GM18499 (cell line): ENCODE data around the gene RPL35.

Experiments used
- ATAC-seq: cut with Tn5 transposase; IDR thresholded peaks from one replicate; pipeline ENCODE4 v1.9.1; 2021; ENCODE audit warnings: moderate number of reproducible peaks; ENCODE audit not compliant: insufficient read depth, unreplicated experiment

RPL35 gene

DNA sequence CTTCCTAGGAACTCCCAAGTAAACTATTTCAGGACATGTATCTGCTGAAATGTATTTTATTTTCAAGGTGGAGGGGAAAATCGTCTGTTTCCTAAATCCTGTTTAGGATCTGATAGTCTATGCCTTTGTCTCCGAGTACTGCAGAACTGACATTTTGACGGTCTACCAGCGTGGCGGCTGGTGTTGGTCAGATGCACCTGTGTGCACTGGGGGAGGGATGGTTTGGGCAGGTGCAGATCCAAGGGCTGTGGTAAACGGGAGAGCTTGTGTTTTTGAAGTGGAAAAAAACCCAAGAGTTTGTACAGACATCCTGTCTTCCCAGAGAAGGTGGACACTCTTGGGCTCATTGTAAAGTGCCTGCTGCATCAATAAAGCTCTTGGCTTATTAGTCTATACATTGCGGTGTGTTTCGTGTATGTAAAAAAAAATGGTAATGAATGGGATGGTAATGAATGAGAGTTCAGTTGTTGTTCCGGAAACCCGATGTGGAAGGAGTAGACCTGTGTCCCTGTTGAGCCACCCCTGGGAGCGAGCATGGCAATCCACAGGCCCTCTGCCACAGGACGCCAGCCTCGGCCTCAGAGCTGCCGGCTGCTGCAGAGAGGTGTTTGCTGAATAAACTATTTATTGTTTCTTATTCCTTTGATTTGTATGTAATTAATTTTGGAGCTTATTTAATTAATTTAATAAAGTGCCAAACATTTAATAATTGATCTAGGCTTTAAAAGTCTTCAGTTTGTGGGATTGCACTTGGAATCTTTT, 15.4 kb upstream of the RPL35 start:
- ATAC-seq: no peak

DNA sequence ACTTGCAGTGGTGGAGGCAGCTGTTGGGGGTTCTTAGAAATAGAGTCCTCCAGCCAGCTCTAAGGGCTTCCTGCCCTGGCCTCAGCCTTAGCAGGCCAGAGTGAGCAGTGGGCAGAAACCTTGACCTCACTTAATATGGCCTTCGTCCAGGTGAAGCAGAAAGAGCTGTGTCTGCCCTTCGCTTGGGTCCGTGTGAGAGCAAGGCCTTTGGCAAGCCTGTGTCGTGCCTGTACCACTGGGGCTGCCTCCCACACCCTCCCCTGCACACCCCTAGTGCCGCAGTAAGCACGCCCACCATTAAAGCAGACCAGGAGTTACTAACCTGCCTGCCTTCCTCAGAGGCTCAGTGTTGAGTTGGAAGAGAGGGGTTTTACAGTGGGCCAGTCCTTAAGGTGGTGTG, 13.7 kb upstream of the RPL35 start:
- no peak for ATAC-seq

DNA sequence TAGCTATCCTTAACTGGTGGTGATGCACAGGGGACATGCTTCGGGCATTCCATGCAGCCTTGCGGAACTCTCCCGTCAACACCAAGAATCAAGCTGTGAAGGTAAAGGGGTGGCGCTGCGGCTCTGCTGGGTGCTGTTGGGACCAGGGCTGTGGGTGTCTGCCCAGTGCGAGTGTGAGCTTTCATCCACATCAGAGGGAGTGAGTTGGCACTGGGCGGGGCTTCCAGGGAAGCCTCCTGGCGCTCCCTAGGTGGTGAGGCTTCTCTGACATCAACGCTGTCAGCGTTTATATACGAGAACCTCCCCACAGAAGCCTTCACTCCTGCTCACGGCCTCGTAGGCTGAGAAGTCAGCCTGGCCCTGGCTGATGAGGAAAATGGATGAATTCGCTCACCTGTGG, 11.9 kb upstream of the RPL35 start:
- ATAC-seq: no peak

- no peak for ATAC-seq
Observed at GRCh38 chr9:124871156-124871561, 9.4 kb upstream of the RPL35 start.

DNA sequence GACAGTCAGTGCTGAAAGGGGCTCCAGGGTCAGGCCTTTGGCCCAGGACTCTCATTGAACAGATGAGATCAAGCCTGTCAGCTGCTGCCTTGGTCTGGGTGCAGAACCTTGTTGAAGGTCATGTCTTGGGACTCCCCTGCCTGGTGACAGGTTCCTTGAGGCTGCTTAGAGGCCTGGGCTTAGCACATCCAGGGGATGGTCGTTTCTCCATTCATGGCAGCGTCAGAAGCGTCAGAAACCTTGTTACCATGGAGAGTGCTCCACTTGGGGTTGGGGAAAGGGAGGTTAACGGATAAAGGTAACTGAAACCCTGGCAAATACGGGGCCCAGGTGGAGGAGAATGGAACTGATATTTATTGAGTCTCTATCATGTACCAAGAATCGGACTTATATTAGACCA, 9.0 kb upstream of the RPL35 start:
- no peak for ATAC-seq

DNA sequence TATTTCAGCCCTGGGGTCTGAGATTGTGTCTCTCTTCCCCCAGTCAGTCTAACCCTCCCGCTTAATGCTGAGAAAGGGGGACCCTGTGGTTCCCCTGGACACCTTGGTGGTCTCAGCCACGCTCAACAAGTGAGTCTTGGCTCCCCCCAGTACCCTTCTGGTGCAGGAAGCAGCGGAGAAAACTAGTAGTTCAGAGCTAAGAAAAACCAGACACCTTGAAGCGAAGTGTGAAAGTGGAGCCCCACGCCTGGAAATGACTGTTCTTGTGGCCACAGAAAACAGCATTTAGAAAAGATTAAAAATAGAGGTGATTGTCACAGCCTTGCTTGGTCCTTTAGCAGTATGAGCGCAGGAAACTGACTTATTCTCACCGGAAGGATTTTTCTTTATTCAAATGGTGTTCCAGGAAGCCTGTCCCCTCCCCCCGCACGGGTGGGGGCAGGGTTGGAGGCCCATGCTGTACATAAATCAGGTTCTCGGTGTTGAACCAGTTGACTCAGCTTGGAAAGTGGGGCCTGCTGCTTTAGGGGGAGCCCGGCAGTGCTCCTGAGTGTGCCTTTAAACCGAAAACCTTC, 8.3 kb upstream of the RPL35 start:
- ATAC-seq: no peak

DNA sequence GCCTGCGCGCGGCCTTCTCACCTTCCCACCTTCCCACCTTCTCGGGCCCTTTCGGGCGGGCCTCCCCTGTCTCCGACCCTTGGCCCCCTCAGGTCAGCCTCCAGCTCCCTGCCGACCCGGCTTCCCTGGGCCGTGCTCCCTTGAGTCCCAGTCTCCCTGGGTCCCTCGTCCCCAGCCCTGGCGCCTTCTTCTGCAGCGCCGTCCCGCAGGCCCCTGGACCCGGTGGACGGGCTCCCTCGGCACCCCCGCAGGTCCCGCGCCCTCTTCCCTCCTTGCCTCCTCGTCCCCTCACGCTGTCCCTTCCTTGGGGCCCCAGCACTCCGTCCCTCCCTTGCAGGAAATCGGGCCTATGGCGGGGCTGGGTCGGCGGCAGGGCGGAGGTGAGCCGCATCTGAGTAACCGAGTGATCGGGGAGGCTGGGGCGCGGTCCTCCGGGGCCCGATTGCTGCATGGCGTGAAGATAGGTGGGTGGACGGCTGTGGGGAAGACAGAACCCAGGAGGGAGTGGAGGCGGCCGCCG, 7.8 kb upstream of the RPL35 start:
- ATAC-seq: no peak

- no peak for ATAC-seq
Observed at GRCh38 chr9:124868511-124869465, 7.0 kb upstream of the RPL35 start.

DNA sequence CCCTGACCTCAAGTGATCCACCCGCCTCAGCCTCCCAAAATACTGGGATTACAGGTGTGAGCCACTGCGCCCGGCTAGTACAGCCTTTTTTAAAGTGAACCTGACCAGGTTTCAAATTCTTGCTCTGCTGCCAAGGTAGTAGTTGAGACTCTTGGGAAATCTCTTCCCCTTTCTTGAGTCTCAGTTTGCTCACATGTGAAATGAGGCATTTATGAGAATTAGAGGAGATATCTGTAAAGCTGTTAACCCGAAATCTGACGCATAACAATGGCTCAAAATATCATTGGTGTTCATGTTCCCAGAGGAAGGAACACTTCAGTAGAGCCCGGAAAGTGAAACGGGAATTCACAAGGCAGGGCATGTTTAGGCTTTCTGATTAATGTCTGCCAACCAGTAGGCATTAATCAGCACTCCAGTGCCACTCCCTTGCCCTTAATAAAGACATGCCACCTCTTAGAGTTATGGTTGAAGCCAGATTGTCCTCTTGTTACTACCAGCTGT, 1.7 kb upstream of the RPL35 start:
- ATAC-seq: no peak

DNA sequence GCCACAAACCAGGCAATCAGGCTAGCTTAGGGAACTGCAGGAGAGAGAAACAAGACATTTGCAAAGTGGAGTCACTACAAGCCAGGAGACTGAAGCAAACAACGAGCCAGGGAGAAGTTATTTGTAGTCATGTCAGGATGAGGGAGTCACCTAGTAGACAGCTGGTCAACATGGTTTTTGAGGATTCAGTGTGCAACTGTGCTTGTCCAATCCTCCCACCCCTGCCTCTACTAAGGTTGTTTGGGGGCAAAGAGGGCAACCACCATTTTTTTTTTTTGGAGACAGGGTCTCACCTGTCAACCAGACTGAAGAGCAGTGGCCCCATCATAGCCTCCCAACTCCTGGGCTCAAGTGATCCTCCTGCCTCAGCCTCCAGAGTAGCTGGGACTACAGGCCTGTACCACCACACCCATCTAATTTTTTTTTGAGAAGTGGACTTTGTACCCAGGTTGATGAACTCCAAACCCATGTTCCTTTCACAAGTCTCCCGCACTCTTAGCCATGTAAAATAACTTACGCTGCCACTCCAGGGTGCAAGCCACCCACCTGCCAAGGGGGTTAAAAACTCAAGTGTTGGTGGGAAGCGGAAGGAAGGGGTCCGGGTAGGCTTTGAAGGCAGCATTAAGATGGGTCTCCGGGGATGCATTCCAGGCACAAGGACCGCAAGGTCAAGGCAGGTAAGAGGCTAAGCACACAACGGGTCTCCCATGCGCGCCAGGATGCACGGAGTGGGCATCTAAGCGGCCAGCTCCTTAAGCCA, 995 bp downstream of the RPL35 start:
- ATAC-seq: no peak

- no peak for ATAC-seq
Observed at GRCh38 chr9:124859803-124860581, 1.8 kb downstream of the RPL35 start.

GRCh38 chr9:124858330-124859046, 3.3 kb downstream of the RPL35 start:
- no peak for ATAC-seq

DNA sequence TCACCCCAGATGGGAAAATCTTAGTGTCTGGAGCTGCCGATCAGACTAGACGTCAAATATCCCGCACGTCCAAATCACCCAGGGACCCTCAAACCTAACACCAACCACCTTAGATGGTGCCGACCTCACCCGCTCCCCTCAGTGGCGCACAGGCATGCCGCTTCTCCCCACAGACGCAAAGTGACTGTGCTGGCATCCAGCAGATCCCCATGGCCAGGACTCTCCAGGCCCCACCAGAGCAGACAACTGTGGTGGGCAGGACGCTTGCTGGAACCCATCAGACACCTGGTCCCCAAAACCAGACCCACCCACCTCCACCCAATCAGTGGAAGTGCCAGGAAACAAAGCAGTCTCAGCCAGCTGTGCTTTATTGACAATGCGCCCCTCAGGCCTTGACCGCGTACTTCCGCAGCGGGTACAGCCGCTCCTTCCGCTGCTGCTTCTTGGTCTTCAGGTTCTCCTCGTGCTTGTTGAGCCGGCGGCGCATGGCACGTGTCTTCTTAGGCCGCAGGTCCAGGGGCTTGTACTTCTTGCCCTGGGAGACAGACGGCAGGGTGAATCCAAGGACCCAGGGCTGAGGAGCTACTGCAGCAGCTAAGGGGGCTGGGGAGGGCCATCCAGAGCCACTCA, 4.1 kb downstream of the RPL35 start:
- no peak for ATAC-seq

GRCh38 chr9:124855944-124856765, 5.6 kb downstream of the RPL35 start:
- no peak for ATAC-seq

GRCh38 chr9:124855566-124855943, 6.2 kb downstream of the RPL35 start:
- no peak for ATAC-seq

- no peak for ATAC-seq
Observed at GRCh38 chr9:124854822-124855221, 6.9 kb downstream of the RPL35 start.

DNA sequence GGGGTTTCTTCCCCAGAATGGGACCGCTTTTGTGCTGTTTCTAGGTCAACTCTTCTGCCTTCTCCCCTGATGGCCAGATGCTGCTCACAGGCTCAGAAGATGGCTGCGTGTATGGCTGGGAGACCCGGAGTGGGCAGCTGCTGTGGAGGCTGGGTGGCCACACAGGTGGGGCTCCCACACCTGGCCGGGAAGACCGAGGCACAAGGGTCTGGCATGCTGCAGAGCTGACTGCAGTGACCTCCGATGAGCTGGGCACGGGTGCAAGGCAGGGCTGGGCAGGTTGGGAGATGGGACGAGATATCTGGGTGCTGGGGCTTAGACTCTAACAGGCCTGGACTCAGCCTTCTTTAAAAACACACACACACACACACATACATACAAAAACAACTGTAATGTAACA, 7.6 kb downstream of the RPL35 start:
- ATAC-seq: no peak
